ENCODE data around the gene GPRIN1. TPM values are rescaled to one million over a fixed set of nuclear protein-coding genes. Genes with fewer than 3 reads are reported as not detected.

Gene GPRIN1
- total RNA-seq, 1 donor from 2014 or later: 3.2 TPM

- intact Hi-C loops (cut with micrococcal nuclease): no loop called here
- DNase-seq (no peak), ATAC-seq (ENCODE audit: low read depth) (no peak)
- H3K4me3 Mint-ChIP-seq: no peak overlapping the region
- peaks cover 1% of the 10 kb centered on the region for H3K27me3 Mint-ChIP-seq
- H3K4me1 Mint-ChIP-seq: peaks cover 8% of the 10 kb centered on the region
- CTCF ChIA-PET: no interaction called here
- H3K27ac Mint-ChIP-seq: no peak overlapping the region
- POLR2A ChIA-PET: no interaction called here
- TF ChIP-seq CTCF (IDR thresholded peaks at IDR 0.05): no peak
- peaks cover 5% of the 10 kb centered on the region for H3K9me3 Mint-ChIP-seq
- H3K36me3 Mint-ChIP-seq (ENCODE audit: low read depth): no peaks in the 10 kb centered on the region
These were observed 28.6 kb downstream of the GPRIN1 start for GRCh38 chr5:176581361-176581760.

- ChIA-PET POLR2A (no interaction called here), CTCF (interaction anchor here (3.0 kb wide), 1 partner anchor 163 kb away, joined by 13 read pairs; the partner anchor contains the start of gene CLTB)
- ATAC-seq (ENCODE audit: low read depth): no peak
- Mint-ChIP-seq H3K36me3 (ENCODE audit: low read depth) (no peaks in the 10 kb centered on the region), H3K9me3 (no peaks in the 10 kb centered on the region), H3K27me3 (peaks cover 1% of the 10 kb centered on the region), H3K27ac (no peak overlapping the region), H3K4me3 (no peak overlapping the region), H3K4me1 (peaks cover 8% of the 10 kb centered on the region)
- no peak for DNase-seq
- intact Hi-C loops (cut with micrococcal nuclease): loop anchor here (5.0 kb wide), 1 partner anchor 852 kb away; no protein-coding TSS in a partner anchor
- no peak for TF ChIP-seq CTCF (IDR thresholded peaks at IDR 0.05)
These were observed 30.6 kb downstream of the GPRIN1 start for GRCh38 chr5:176579323-176579722.

GRCh38 chr5:176578391-176578808 is 31.6 kb downstream of the GPRIN1 start:
- H3K4me1 Mint-ChIP-seq: peaks cover 13% of the 10 kb centered on the region

GRCh38 chr5:176577312-176578176 is 32.4 kb downstream of the GPRIN1 start:
- POLR2A ChIA-PET: no interaction called here
- H3K27me3 Mint-ChIP-seq: peaks cover 5% of the 10 kb centered on the region
- ATAC-seq (ENCODE audit: low read depth): peak; percentile 26

More at GRCh38 chr5:176578391-176578808, 31.6 kb downstream of the GPRIN1 start:
- CTCF ChIA-PET: interaction anchor here (3.0 kb wide), 1 partner anchor 162 kb away, joined by 13 read pairs; the partner anchor contains the start of gene CLTB
- no peak for TF ChIP-seq CTCF (IDR thresholded peaks at IDR 0.05)
- Mint-ChIP-seq H3K36me3 (ENCODE audit: low read depth) (no peaks in the 10 kb centered on the region), H3K27me3 (peaks cover 1% of the 10 kb centered on the region), H3K4me3 (no peak overlapping the region), H3K9me3 (no peaks in the 10 kb centered on the region), H3K27ac (no peak overlapping the region)
- DNase-seq (no peak), ATAC-seq (ENCODE audit: low read depth) (peak; percentile 67)
- intact Hi-C loops (cut with micrococcal nuclease): loop anchor here (5.0 kb wide), 1 partner anchor 851 kb away; no protein-coding TSS in a partner anchor
- POLR2A ChIA-PET: interaction anchor here (0.8 kb wide), 1 partner anchor 41 kb away, joined by 3 read pairs; the partner anchor contains the start of gene RNF44

More at GRCh38 chr5:176577312-176578176, 32.4 kb downstream of the GPRIN1 start:
- Mint-ChIP-seq H3K4me1 (peaks cover 13% of the 10 kb centered on the region), H3K27ac (no peak overlapping the region), H3K4me3 (no peak overlapping the region), H3K36me3 (ENCODE audit: low read depth) (no peaks in the 10 kb centered on the region), H3K9me3 (no peaks in the 10 kb centered on the region)
- no peak for DNase-seq
- CTCF ChIA-PET: interaction anchor here (3.0 kb wide), 1 partner anchor 161 kb away, joined by 13 read pairs; the partner anchor contains the start of gene CLTB
- no peak for TF ChIP-seq CTCF (IDR thresholded peaks at IDR 0.05)
- intact Hi-C loops (cut with micrococcal nuclease): loop anchor here (5.0 kb wide), 1 partner anchor 850 kb away; no protein-coding TSS in a partner anchor
